AG04449 (cell line): ENCODE measurements around the gene PTPN1.
"Not testable (repeated sequence)": the region's sequence is repeated elsewhere in the genome, so short reads cannot be mapped to it uniquely, and the experiment has no call there.

ENCODE experiments used
- CTCF ChIA-PET: fragments of 350-600 bp; formaldehyde crosslinking; extraction: SDS; loops from one replicate; lab custom pipeline; 2021; ENCODE audit warnings: antibody characterized with exemption; lab: Yijun Ruan, JAX
- POLR2A ChIA-PET: fragments of 400-600, 350-600 bp; formaldehyde crosslinking; extraction: SDS; loops from one replicate; lab custom pipeline; 2020; ENCODE audit warnings: antibody characterized with exemption, inconsistent platforms; lab: Yijun Ruan, JAX
- DNase-seq: peaks from one replicate; pipeline ENCODE4 v3.0.0-alpha.2; 2010; ENCODE audit warnings: low read depth, low spot score
- H3K4me3 ChIP-seq: 2 replicates; pipeline ENCODE4 v1.5.1; 2011; ENCODE audit warnings: low read depth, mild to moderate bottlenecking, control low read depth, low read length
- TF ChIP-seq, protein P1 (sequence below): IDR thresholded peaks from one replicate; pipeline ENCODE4 v1.5.1; 2011; ENCODE audit warnings: mild to moderate bottlenecking, moderate library complexity, low read length, control low read depth, inconsistent platforms; ENCODE audit not compliant: insufficient read depth; ENCODE audit errors: missing control alignments

Gene PTPN1

DNA sequence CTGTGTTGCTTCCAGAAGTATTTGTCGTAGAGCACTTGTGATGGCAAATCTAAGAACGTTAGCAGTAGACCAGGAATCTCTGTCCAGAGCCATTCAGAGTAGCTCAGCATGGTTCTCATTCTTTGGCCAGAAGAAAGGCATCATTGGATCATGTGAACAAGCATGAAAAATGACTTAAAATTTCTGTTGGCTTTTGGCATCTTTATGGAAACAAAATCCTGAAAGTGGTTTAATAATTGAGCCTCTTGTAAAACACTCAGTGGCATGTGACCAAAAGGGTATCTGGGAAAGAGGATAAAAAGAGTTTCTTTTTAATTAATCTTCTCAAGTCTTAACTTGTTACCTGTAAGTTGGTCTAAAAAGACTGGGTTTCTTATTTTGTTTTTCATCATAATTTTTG lies 55.2 kb downstream of the PTPN1 start:
- no peak overlapping the region for H3K4me3 ChIP-seq
- no peak for DNase-seq
- CTCF ChIA-PET: interaction anchor here (1.4 to 10.4 kb wide), 7 partner anchors 8 to 87 kb away, joined by 4 to 88 read pairs (median 5); no protein-coding TSS in a partner anchor
- POLR2A ChIA-PET: interaction anchor here (0.7 kb wide), 1 partner anchor 156 kb away, joined by 3 read pairs; no protein-coding TSS in a partner anchor
- TF ChIP-seq, protein P1, sequence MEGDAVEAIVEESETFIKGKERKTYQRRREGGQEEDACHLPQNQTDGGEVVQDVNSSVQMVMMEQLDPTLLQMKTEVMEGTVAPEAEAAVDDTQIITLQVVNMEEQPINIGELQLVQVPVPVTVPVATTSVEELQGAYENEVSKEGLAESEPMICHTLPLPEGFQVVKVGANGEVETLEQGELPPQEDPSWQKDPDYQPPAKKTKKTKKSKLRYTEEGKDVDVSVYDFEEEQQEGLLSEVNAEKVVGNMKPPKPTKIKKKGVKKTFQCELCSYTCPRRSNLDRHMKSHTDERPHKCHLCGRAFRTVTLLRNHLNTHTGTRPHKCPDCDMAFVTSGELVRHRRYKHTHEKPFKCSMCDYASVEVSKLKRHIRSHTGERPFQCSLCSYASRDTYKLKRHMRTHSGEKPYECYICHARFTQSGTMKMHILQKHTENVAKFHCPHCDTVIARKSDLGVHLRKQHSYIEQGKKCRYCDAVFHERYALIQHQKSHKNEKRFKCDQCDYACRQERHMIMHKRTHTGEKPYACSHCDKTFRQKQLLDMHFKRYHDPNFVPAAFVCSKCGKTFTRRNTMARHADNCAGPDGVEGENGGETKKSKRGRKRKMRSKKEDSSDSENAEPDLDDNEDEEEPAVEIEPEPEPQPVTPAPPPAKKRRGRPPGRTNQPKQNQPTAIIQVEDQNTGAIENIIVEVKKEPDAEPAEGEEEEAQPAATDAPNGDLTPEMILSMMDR: no peak

DNA sequence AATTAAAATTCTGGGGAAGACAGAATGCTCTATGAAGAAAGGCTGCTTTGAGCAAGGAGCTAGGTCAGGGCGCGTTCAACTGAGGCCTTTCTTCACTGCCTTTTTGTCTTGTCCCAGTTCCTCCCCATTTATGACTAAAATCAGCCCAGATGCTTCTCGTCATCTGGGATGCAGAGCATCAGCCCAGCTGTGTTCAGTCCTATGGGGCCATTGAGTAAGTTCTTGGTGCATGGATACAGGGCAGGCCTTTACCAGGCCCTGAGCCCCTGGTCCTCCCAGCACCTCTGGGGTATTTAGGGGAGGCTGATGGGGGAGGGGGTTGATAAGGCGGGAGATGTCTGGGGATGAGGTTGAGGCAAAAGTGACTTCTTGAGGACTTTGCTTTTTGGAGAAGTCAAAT lies 55.7 kb downstream of the PTPN1 start:
- POLR2A ChIA-PET: interaction anchor here (0.7 kb wide), 1 partner anchor 156 kb away, joined by 3 read pairs; no protein-coding TSS in a partner anchor
- CTCF ChIA-PET: interaction anchor here (1.4 to 10.4 kb wide), 6 partner anchors 9 to 87 kb away, joined by 4 to 88 read pairs (median 6); no protein-coding TSS in a partner anchor
- no peak for DNase-seq
- H3K4me3 ChIP-seq: no peak overlapping the region
- TF ChIP-seq, protein P1: no peak

DNA sequence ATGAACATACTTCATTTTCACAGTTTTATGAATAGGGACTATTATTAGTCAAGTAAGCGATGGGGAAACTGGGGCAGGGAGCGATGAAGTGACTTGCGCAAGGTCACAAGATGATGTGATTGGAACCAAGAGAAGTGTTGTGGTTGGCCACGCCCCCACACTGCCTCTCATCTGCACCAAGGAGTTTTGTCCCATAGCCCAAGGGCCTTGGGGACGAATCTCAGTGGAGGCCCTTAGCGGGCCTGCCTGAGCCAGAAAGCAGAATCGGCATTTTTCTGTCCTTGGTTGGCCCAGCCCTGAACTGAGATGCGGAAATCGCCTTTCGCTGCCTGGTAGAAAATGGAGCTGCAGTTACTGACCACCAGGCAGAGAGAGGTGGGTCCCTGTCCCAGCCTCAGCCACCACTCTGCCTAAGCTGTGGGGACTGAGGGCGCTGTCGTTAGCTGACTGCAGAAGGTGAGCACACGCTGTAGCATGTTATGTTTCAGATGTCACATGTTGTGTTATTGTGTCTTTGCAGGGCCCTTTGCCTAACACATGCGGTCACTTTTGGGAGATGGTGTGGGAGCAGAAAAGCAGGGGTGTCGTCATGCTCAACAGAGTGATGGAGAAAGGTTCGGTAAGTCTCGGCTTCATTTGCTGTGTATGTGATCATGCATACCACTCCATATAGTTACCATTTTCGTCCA lies 57.8 kb downstream of the PTPN1 start:
- TF ChIP-seq, protein P1: no peak
- CTCF ChIA-PET: interaction anchor here (10.4 kb wide), 1 partner anchor 8 kb away, joined by 88 read pairs; no protein-coding TSS in a partner anchor

DNA sequence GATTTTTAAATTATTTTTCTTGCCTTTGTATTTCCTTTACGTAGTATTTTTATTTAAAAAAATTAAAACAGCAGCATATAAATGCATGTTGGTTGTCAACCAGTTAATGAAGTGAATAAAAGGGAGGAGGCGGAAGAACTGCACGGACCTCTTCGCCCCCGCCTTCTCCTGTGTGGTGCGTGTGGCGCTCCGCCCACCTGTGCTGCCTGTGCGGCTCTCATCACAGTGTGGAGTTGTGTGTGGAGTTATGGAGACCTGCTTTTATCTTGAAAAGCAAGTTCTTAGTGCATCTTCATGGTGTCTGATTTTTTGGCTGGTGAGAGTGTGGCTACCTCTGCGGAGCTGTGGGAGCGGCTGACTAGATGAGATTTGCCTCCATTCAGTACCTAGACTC lies 58.4 kb downstream of the PTPN1 start:
- no peak for DNase-seq
- CTCF ChIA-PET: interaction anchor here (1.0 to 1.3 kb wide), 2 partner anchors 15 to 381 kb away, joined by 3 read pairs; no protein-coding TSS in a partner anchor
- POLR2A ChIA-PET: no interaction called here
- TF ChIP-seq, protein P1: no peak
- H3K4me3 ChIP-seq: no peak overlapping the region

More for the DNA sequence above, 57.8 kb downstream of the PTPN1 start:
- POLR2A ChIA-PET: no interaction called here
- no peak for DNase-seq
- no peak overlapping the region for H3K4me3 ChIP-seq

DNA sequence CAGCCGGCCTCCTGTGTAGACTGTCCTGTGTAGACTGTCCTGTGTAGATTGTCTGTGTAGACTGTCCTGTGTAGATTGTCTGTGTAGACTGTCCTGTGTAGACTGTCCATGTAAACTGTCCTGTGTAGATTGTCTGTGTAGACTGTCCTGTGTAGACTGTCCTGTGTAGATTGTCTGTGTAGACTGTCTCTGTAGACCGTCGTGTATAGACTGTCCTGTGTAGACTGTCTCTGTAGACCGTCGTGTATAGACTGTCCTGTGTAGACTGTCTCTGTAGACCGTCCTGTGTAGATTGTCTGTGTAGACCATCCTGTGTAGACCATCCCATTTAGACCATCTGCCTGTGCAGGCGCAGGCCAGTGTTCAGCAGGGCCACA lies 59.3 kb downstream of the PTPN1 start:
- DNase-seq, POLR2A ChIA-PET, H3K4me3 ChIP-seq: not testable (repeated sequence)
- CTCF ChIA-PET: interaction anchor here (1.0 to 2.2 kb wide), 3 partner anchors 16 to 382 kb away, joined by 3 to 8 read pairs (median 3); no protein-coding TSS in a partner anchor

DNA sequence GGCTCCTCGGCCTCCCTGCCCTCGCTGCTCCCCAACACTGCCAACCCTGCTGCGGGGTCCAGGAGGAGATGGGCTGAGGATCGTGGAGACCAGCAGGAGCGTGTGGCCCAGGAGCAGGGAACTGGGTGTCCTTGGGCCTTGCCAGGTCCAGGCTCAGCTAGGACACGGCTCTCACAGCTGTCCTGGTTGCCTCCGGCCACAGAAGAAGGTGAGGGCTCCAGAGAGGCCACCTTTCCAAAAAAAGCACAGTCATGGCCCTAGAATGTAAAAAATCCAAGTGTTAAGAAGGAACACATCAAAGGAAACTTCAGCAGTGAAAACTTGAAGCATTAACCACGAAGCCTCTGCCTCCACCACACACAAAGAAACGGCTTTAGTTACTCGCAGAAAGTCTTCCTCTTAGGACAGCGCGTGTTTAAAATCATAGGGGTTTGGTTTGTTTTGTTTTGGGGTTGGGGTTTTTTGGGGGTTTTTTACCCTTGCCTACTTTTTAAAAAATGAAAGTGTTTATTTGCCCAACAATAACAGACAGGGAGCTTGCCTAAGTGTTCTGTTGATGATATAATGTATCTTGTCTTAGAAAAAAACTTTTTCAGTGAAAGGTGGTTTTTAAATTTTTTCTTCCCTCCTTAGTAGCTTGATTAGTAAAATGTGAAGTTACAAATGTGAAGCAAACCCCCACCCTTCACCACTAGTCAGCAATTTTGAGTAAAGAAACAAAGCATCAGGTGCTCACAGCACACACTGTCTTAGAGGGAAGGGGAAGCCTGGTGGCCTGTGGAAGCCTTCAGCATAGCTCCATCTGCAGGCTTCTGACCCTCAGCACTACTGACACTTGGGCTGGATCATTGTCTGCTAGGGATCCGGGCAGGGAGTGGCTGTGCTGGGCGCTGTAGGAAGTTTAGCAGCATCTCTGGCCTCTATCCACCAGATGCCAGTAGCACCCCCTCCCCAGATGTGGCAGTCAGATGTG lies 60.0 kb downstream of the PTPN1 start:
- POLR2A ChIA-PET: no interaction called here
- no peak for DNase-seq
- H3K4me3 ChIP-seq: no peak overlapping the region
- TF ChIP-seq, protein P1: peak; percentile 47
- CTCF ChIA-PET: interaction anchor here (0.6 to 7.8 kb wide), 14 partner anchors 8 to 383 kb away, joined by 3 to 72 read pairs (median 4); no protein-coding TSS in a partner anchor
